GM10248 (cell line): Measurements from ENCODE around the gene ENPEP.
A peak's percentile ranks its signal among the peaks of the same experiment; 100 is the strongest.

Experiments
- CTCF ChIA-PET: fragments of 300-600 bp; sonication (Branson Sonifier 250); formaldehyde crosslinking; extraction: SDS; loops from one replicate; lab custom pipeline; 2021; ENCODE audit warnings: antibody characterized with exemption; lab: Yijun Ruan, JAX
- POLR2A ChIA-PET: fragments of 350-650 bp; sonication (Branson Sonifier 250); formaldehyde crosslinking; extraction: SDS; loops from one replicate; lab custom pipeline; 2020; ENCODE audit warnings: antibody characterized with exemption; lab: Yijun Ruan, JAX
- DNase-seq: peaks from one replicate; pipeline ENCODE4 v3.0.0; 2012; ENCODE audit errors: extremely low spot score
- TF ChIP-seq, protein P1 (sequence below): IDR thresholded peaks from 2 replicates; pipeline ENCODE4 v1.5.1; 2012; ENCODE audit warnings: mild to moderate bottlenecking, low read depth; ENCODE audit errors: extremely low read depth, missing control alignments, control extremely low read depth

The ENPEP gene

DNA sequence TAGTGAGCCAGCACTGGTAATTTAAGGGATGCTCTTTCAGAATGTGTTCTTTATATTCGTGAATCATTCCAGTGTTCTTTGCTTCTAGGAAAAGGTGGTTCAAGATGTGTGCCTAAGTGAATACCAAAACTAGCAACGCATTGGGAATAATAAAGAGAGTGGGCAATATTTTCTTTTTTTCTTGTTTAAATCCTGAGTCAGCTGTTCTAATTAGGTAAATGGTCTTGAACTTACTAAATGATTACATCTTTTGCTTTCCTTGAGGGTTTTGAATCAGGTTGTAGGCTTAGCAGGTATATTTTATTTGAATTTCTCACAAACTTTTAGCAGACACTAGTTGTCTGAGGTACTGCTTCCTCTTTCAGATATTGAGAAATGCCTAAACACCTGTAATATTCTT is 29.5 kb downstream of the ENPEP start:
- TF ChIP-seq, protein P1, sequence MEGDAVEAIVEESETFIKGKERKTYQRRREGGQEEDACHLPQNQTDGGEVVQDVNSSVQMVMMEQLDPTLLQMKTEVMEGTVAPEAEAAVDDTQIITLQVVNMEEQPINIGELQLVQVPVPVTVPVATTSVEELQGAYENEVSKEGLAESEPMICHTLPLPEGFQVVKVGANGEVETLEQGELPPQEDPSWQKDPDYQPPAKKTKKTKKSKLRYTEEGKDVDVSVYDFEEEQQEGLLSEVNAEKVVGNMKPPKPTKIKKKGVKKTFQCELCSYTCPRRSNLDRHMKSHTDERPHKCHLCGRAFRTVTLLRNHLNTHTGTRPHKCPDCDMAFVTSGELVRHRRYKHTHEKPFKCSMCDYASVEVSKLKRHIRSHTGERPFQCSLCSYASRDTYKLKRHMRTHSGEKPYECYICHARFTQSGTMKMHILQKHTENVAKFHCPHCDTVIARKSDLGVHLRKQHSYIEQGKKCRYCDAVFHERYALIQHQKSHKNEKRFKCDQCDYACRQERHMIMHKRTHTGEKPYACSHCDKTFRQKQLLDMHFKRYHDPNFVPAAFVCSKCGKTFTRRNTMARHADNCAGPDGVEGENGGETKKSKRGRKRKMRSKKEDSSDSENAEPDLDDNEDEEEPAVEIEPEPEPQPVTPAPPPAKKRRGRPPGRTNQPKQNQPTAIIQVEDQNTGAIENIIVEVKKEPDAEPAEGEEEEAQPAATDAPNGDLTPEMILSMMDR, result no peak
- DNase-seq, result no peak
- CTCF ChIA-PET, result interaction anchor here (1.6 to 17.4 kb wide), 2 partner anchors 25 to 502 kb away, joined by 5 to 673 read pairs; no protein-coding TSS in a partner anchor
- POLR2A ChIA-PET, result no interaction called here

GRCh38 chr4:110508827-110509710 is 33.1 kb downstream of the ENPEP start:
- peak; percentile 28 for DNase-seq
- TF ChIP-seq, protein P1, result peak; percentile 47
- ChIA-PET CTCF (interaction anchor here (0.7 to 17.4 kb wide), 22 partner anchors 8 to 505 kb away, joined by 3 to 673 read pairs (median 4); no protein-coding TSS in a partner anchor), POLR2A (no interaction called here)

GRCh38 chr4:110510277-110510676 is 34.3 kb downstream of the ENPEP start:
- ChIA-PET CTCF (interaction anchor here (0.7 to 17.4 kb wide), 19 partner anchors 7 to 528 kb away, joined by 3 to 673 read pairs (median 5); partner anchors contain the start of gene ENPEP), POLR2A (no interaction called here)
- TF ChIP-seq, protein P1, result no peak
- DNase-seq, result no peak

DNA sequence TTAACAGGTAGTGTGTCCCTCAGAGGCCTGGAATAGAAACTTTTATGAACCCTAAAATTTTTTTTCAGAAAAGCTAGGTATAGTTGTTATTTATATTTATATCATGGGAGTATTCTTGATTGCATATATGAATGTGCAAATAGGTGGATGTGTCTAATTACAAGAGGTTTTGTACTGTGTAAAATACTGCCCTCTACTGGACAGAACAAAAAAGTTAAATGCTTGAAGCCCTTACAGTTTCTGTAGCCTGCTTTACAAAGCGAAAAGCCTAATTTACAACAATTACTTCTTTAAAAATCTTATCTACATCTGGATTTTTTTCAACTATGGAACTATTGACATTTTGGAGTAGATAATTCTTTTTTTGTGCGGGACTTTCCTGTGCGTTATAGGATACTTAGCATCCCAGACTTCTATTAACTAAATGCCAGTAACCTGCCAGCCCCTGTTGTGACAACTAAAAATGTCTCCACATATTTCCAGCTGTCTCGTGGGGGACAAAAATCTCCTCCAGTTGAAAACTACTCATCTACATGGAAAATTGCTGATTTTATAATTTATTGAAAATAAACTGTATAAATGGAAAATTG is 35.1 kb downstream of the ENPEP start:
- CTCF ChIA-PET, result interaction anchor here (0.7 to 17.4 kb wide), 20 partner anchors 7 to 529 kb away, joined by 3 to 673 read pairs (median 6); partner anchors contain the start of gene ENPEP
- TF ChIP-seq, protein P1, result peak; percentile 50
- DNase-seq, result peak; percentile 51
- POLR2A ChIA-PET, result no interaction called here

DNA sequence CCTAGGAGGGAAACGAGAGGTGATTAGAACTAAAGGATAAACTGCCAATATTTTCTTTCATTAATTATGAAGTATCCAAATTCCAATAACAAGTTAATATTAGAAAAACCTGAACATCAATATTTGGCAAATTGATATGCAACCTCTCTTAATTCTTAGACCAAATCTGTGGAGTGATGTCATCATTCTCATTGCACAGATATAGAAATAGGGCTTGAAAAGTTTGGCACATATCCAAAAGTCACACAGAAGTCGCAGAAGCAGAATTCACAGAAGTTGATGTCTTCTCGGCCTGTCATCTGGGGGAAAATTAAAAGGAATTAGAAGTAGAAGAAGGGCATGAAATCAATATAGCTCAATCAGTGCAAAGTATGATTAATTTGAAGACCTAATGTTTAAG is 36.9 kb downstream of the ENPEP start:
- TF ChIP-seq, protein P1, result no peak
- ChIA-PET CTCF (interaction anchor here (1.0 to 17.4 kb wide), 10 partner anchors 12 to 509 kb away, joined by 3 to 673 read pairs (median 12); no protein-coding TSS in a partner anchor), POLR2A (no interaction called here)
- DNase-seq, result no peak

GRCh38 chr4:110514889-110515479 is 39.0 kb downstream of the ENPEP start:
- ChIA-PET POLR2A (no interaction called here), CTCF (interaction anchor here (0.9 to 17.4 kb wide), 13 partner anchors 14 to 511 kb away, joined by 3 to 673 read pairs (median 4); no protein-coding TSS in a partner anchor)
- TF ChIP-seq, protein P1, result peak; percentile 54
- DNase-seq, result peak; percentile 21
